ENCODE measurements around the gene LIFR. TPM values are rescaled to one million over a fixed set of nuclear protein-coding genes. Genes with fewer than 3 reads are reported as not detected.
A peak's percentile ranks its signal among the peaks of the same experiment; 100 is the strongest.
"Not testable (repeated sequence)": the region's sequence is repeated elsewhere in the genome, so short reads cannot be mapped to it uniquely, and the experiment has no call there.

LIFR gene
- total and polyA plus RNA-seq, 12 donors = 6.0 to 58.8 (median 41.8) TPM

- Histone ChIP-seq H3K9me3 (peaks cover 0 to 10% (median 0%) of the 10 kb centered on the region in 11 donors), H3K36me3 (peaks cover 0 to 91% (median 32%) of the 10 kb centered on the region in 9 donors), H3K27me3 (peaks cover 0 to under 1% (median 0%) of the 10 kb centered on the region in 7 donors), H3K4me3 (no peak overlapping the region), H3K4me1 (no peaks in the 10 kb centered on the region), H3K27ac (no peak overlapping the region)
- 67 to 79% methylated on average over 3 of the region's 3 CpGs for WGBS, 2 donors
- intact Hi-C loops (cut with DNase I) = loop anchor here in 1 of 10 donors (5.0 kb wide), 1 partner anchor 47 kb away; no protein-coding TSS in a partner anchor
- DNase-seq (no peak), ATAC-seq (no peak)
- TF ChIP-seq CTCF (IDR thresholded peaks at IDR 0.05) = no peak
Measured at GRCh38 chr5:38519476-38519875, 37.0 kb downstream of the LIFR start.

GRCh38 chr5:38518341-38518740, 38.1 kb downstream of the LIFR start:
- peaks cover 0 to 3% (median 0%) of the 10 kb centered on the region in 7 donors for H3K27me3 ChIP-seq
- H3K36me3 ChIP-seq = peaks cover 0 to 91% (median 29%) of the 10 kb centered on the region in 9 donors
- H3K4me1 ChIP-seq = no peaks in the 10 kb centered on the region
- intact Hi-C loops (cut with DNase I) = loop anchor here in 1 of 10 donors (5.0 kb wide), 1 partner anchor 46 kb away; no protein-coding TSS in a partner anchor
- H3K4me3 ChIP-seq = no peak overlapping the region
- no peak for ATAC-seq
- peaks cover 0 to 10% (median 0%) of the 10 kb centered on the region in 11 donors for H3K9me3 ChIP-seq
- WGBS, 2 donors = 82 to 93% methylated on average over 1 of the region's 1 CpG
- TF ChIP-seq CTCF (IDR thresholded peaks at IDR 0.05) = no peak
- no peak overlapping the region for H3K27ac ChIP-seq
- no peak for DNase-seq

- H3K27ac ChIP-seq, H3K9me3 ChIP-seq, H3K4me3 ChIP-seq, H3K27me3 ChIP-seq, DNase-seq, H3K4me1 ChIP-seq, ATAC-seq: not testable (repeated sequence)
- H3K36me3 ChIP-seq = peaks cover 0 to 91% (median 15%) of the 10 kb centered on the region in 9 donors
- intact Hi-C loops (cut with DNase I) = loop anchor here in 1 of 10 donors (5.0 kb wide), 1 partner anchor 44 kb away; no protein-coding TSS in a partner anchor
- 98 to 99% methylated on average over 3 of the region's 3 CpGs for WGBS, 2 donors
Measured at GRCh38 chr5:38516649-38517048, 39.8 kb downstream of the LIFR start.

- no peak overlapping the region for H3K27ac ChIP-seq
- peaks cover 0 to 91% (median 15%) of the 10 kb centered on the region in 9 donors for H3K36me3 ChIP-seq
- no peak overlapping the region for H3K4me3 ChIP-seq
- peak in 8 of 9 donors; percentile 27 to 60 (median 36) for TF ChIP-seq CTCF (IDR thresholded peaks at IDR 0.05)
- DNase-seq = no peak
- intact Hi-C loops (cut with DNase I) = loop anchor here in 1 of 10 donors (5.0 kb wide), 1 partner anchor 43 kb away; no protein-coding TSS in a partner anchor
- 55 to 58% methylated on average over 2 of the region's 2 CpGs for WGBS, 2 donors
- H3K4me1 ChIP-seq = no peaks in the 10 kb centered on the region
- peaks cover 0 to 10% (median 0%) of the 10 kb centered on the region in 11 donors for H3K9me3 ChIP-seq
- peak in 1 of 8 donors; percentile 56 for ATAC-seq
- peaks cover 0 to 3% (median 0%) of the 10 kb centered on the region in 7 donors for H3K27me3 ChIP-seq
Measured at GRCh38 chr5:38515646-38516045, 40.8 kb downstream of the LIFR start.

- peaks cover 0 to 10% (median 0%) of the 10 kb centered on the region in 11 donors for H3K9me3 ChIP-seq
- intact Hi-C loops (cut with DNase I) = loop anchor here in 1 of 10 donors (5.0 kb wide), 1 partner anchor 43 kb away; no protein-coding TSS in a partner anchor
- no peaks in the 10 kb centered on the region for H3K4me1 ChIP-seq
- peaks cover 0 to 3% (median 0%) of the 10 kb centered on the region in 7 donors for H3K27me3 ChIP-seq
- no peak overlapping the region for H3K27ac ChIP-seq
- H3K36me3 ChIP-seq = peaks cover 0 to 91% (median 12%) of the 10 kb centered on the region in 9 donors
- DNase-seq (no peak), ATAC-seq (no peak)
- H3K4me3 ChIP-seq = no peak overlapping the region
- TF ChIP-seq CTCF (IDR thresholded peaks at IDR 0.05) = no peak
- WGBS, 2 donors = 75 to 84% methylated on average over 3 of the region's 3 CpGs
Measured at GRCh38 chr5:38515092-38515491, 41.4 kb downstream of the LIFR start.
